ENCODE measurements around the gene ABCF1. TPM values are rescaled to one million over a fixed set of nuclear protein-coding genes. Genes with fewer than 3 reads are reported as not detected.
A peak's percentile ranks its signal among the peaks of the same experiment; 100 is the strongest.

Gene ABCF1
- total and polyA plus RNA-seq, 9 of the 15 experiments (the other 6 are each of a cell fraction or from before 2014, with no cell fraction given), result 41.6 to 193 (median 102) TPM

- TF ChIP-seq BCLAF1 (IDR thresholded peaks at IDR 0.05; ENCODE audit: borderline replicate concordance in 1 of 2, control insufficient read depth in 1 of 2, low read depth in 2 of 2, low read length in 1 of 2), result peak in 1 of 2 experiments; percentile 65; a peak in 2 of 4 replicates
- TF ChIP-seq ZNF445 (CRISPR knock-in tag; IDR thresholded peaks at IDR 0.05; ENCODE audit: low read depth), result 0 out of 2 replicates have a peak, but pooled peaks have one; percentile 8
- TF ChIP-seq GMEB1 (CRISPR knock-in tag; IDR thresholded peaks at IDR 0.05), result no peak
- no peak for TF ChIP-seq MBD2 (IDR thresholded peaks at IDR 0.05; ENCODE audit: borderline replicate concordance, low read depth)
- no peak for TF ChIP-seq HMG20A (CRISPR knock-in tag; conservative IDR thresholded peaks at IDR 0.05)
- TF ChIP-seq EZH2 (IDR thresholded peaks at IDR 0.05; ENCODE audit: borderline replicate concordance, low read depth, low read length), result no peak
- TF ChIP-seq CBX2 (IDR thresholded peaks at IDR 0.05; ENCODE audit: insufficient read depth, low read length, poor library complexity, severe bottlenecking), result no peak
- TF ChIP-seq RNF2 (IDR thresholded peaks at IDR 0.05), result no peak
- no peak for TF ChIP-seq GATAD2A (IDR thresholded peaks at IDR 0.05)
- no peak for TF ChIP-seq BRF2 (IDR thresholded peaks at IDR 0.05; ENCODE audit: borderline replicate concordance, insufficient read depth, insufficient read length)
- TF ChIP-seq ZNF57 (CRISPR knock-in tag; IDR thresholded peaks at IDR 0.05), result 0 out of 2 replicates have a peak, but pooled peaks have one; percentile 27
- TF ChIP-seq NFATC3 (IDR thresholded peaks at IDR 0.05), result peak; percentile 3; the same call in 1 of the 2 replicates
- TF ChIP-seq KAT2B (IDR thresholded peaks at IDR 0.05; ENCODE audit: low read depth, low read length), result no peak
- no peak for TF ChIP-seq GTF2A2 (tag; IDR thresholded peaks at IDR 0.05)
- TF ChIP-seq TBP (optimal IDR thresholded peaks at IDR 0.05; ENCODE audit: low read depth, low read length), result no peak
- TF ChIP-seq EP300 (IDR thresholded peaks at IDR 0.05; ENCODE audit: low read length), result no peak
- no peak for TF ChIP-seq TCF15 (CRISPR knock-in tag; IDR thresholded peaks at IDR 0.05)
- TF ChIP-seq ZNF143 (CRISPR knock-in tag; IDR thresholded peaks at IDR 0.05), result no peak
- no peak for TF ChIP-seq GTF2F1 (IDR thresholded peaks at IDR 0.05; ENCODE audit: low read depth, low read length)
- no peak for TF ChIP-seq HSF4 (CRISPR knock-in tag; IDR thresholded peaks at IDR 0.05; ENCODE audit: borderline replicate concordance)
- no peak for TF ChIP-seq SMARCC2 (IDR thresholded peaks at IDR 0.05; ENCODE audit: low read depth)
- TF ChIP-seq POLR2A (conservative IDR thresholded peaks at IDR 0.05), result peak; percentile 92
- no peak for TF ChIP-seq ZFP36 (IDR thresholded peaks at IDR 0.05; ENCODE audit: low read depth, low read length, partially characterized antibody)
Observed at GRCh38 chr6:30615958-30616810, 44.9 kb downstream of the ABCF1 start (continued).

All from K562 (cell line).